ENCODE data around the gene CSF2RB.

CSF2RB gene

DNA sequence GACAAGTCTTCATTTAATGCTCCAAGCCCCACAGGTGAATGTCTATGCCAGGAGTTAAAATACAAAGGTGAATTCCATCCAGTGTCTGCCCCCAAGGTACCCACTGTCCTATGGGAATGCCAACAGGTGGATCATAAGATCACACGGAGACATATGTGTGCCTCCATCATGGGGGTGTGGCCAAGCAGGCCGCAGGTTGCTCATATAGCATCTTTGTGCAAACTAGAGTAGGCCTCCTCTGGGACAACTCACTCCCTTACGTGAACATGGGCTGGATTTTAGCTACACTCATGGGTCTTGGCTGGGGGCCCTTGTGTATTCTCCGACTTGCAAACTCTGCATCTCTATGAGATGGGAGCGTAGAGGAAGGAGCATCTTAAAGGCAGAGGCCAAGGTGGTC is 45.7 kb upstream of the CSF2RB start:
- TF ChIP-seq POLR2AphosphoS5 (IDR thresholded peaks at IDR 0.05; ENCODE audit: low read depth, low read length) (no peak), FOXP2 (optimal IDR thresholded peaks at IDR 0.05; ENCODE audit: borderline replicate concordance, extremely low read depth, extremely low read length, insufficient read depth) (no peak), SIN3A (IDR thresholded peaks at IDR 0.05; ENCODE audit: borderline replicate concordance, insufficient read depth, low read length) (no peak), REST (IDR thresholded peaks at IDR 0.05; ENCODE audit: insufficient read depth in 1 of 2, low read depth in 2 of 2, low read length in 2 of 2) (no peak), TAF1 (IDR thresholded peaks at IDR 0.05; ENCODE audit: borderline replicate concordance, insufficient read depth, low read length) (no peak)

GRCh38 chr22:36868546-36869181 is 44.8 kb upstream of the CSF2RB start:
- no peak for TF ChIP-seq SIN3A (IDR thresholded peaks at IDR 0.05; ENCODE audit: borderline replicate concordance, insufficient read depth, low read length)
- TF ChIP-seq REST (IDR thresholded peaks at IDR 0.05; ENCODE audit: insufficient read depth in 1 of 2, low read depth in 2 of 2, low read length in 2 of 2), result no peak
- TF ChIP-seq POLR2AphosphoS5 (IDR thresholded peaks at IDR 0.05; ENCODE audit: low read depth, low read length), result no peak
- no peak for TF ChIP-seq FOXP2 (optimal IDR thresholded peaks at IDR 0.05; ENCODE audit: borderline replicate concordance, extremely low read depth, extremely low read length, insufficient read depth)
- TF ChIP-seq TAF1 (IDR thresholded peaks at IDR 0.05; ENCODE audit: borderline replicate concordance, insufficient read depth, low read length), result no peak

- TF ChIP-seq SIN3A (IDR thresholded peaks at IDR 0.05; ENCODE audit: borderline replicate concordance, insufficient read depth, low read length) (no peak), REST (IDR thresholded peaks at IDR 0.05; ENCODE audit: insufficient read depth in 1 of 2, low read depth in 2 of 2, low read length in 2 of 2) (no peak), TAF1 (IDR thresholded peaks at IDR 0.05; ENCODE audit: borderline replicate concordance, insufficient read depth, low read length) (no peak), POLR2AphosphoS5 (IDR thresholded peaks at IDR 0.05; ENCODE audit: low read depth, low read length) (no peak)
Measured at GRCh38 chr22:36870250-36870649, 43.2 kb upstream of the CSF2RB start.

- TF ChIP-seq FOXP2 (optimal IDR thresholded peaks at IDR 0.05; ENCODE audit: borderline replicate concordance, extremely low read depth, extremely low read length, insufficient read depth), result no peak
- TF ChIP-seq SIN3A (IDR thresholded peaks at IDR 0.05; ENCODE audit: borderline replicate concordance, insufficient read depth, low read length), result no peak
- no peak for TF ChIP-seq TAF1 (IDR thresholded peaks at IDR 0.05; ENCODE audit: borderline replicate concordance, insufficient read depth, low read length)
- TF ChIP-seq POLR2AphosphoS5 (IDR thresholded peaks at IDR 0.05; ENCODE audit: low read depth, low read length), result no peak
- no peak for TF ChIP-seq REST (IDR thresholded peaks at IDR 0.05; ENCODE audit: insufficient read depth in 1 of 2, low read depth in 2 of 2, low read length in 2 of 2)
Measured at GRCh38 chr22:36871669-36872081, 41.8 kb upstream of the CSF2RB start.

- no peak for TF ChIP-seq REST (IDR thresholded peaks at IDR 0.05; ENCODE audit: insufficient read depth in 1 of 2, low read depth in 2 of 2, low read length in 2 of 2)
- TF ChIP-seq TAF1 (IDR thresholded peaks at IDR 0.05; ENCODE audit: borderline replicate concordance, insufficient read depth, low read length), result no peak
Measured at GRCh38 chr22:36872084-36872483, 41.3 kb upstream of the CSF2RB start.
